ENCODE results near the gene SLC27A3. TPM values are rescaled to one million over a fixed set of nuclear protein-coding genes. Genes with fewer than 3 reads are reported as not detected.

SLC27A3 gene
- polyA plus RNA-seq, 3 donors = 84.5 to 123 (median 118) TPM

DNA sequence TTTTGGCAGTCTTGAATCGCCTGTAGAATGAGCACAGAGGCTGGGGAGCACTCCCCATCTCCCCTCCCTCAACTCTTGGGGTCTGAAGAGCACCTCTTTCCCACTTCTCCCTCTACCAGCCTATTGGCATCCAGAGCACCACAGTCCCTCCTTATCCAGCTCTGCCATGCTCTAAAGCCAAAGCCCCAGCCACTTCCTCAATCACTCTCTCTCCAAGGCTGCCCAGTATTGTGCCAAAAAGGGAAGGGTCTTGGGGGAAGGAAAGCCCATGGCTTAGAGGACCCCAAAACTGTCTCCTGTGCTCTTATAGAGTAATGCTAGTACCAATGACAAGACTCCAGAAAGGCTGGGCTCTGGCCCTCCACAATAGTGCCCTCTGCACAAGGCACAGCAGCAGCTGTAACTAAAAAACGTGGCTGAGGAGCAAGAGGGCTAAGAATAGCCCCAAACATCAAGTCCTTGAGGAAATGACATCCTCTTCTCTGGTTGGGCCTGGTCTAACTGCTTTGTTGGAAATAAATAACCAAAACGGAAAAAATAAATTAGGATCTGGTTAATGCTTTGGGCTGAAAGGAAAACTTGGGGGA lies 28.4 kb downstream of the SLC27A3 start:
- Histone ChIP-seq H3K4me3 (replicated peaks in 1 of 3; ENCODE audit: low read depth in 2 of 3, low read length in 3 of 3) (no peak overlapping the region), H4K20me1 (ENCODE audit: insufficient read depth, low read length) (no peaks in the 10 kb centered on the region), H3K79me2 (ENCODE audit: insufficient read depth, low read length) (no peaks in the 10 kb centered on the region), H3K27me3 (ENCODE audit: control insufficient read depth in 2 of 2, insufficient read depth in 2 of 2, low read length in 2 of 2) (no peaks in the 10 kb centered on the region), H3K9ac (ENCODE audit: insufficient read depth, low read length, poor library complexity, severe bottlenecking) (no peak overlapping the region), H3K4me2 (replicated peaks; ENCODE audit: extremely low read depth, low read length, poor library complexity, severe bottlenecking) (no peak overlapping the region), H3K36me3 (replicated peaks in 1 of 2; ENCODE audit: control insufficient read depth in 1 of 2, insufficient read depth in 2 of 2, low read length in 2 of 2) (peaks cover 7 to 12% of the 10 kb centered on the region in 2 donors), H3K4me1 (ENCODE audit: control insufficient read depth in 1 of 2, insufficient read depth in 2 of 2, low read length in 2 of 2) (peaks cover 50 to 54% of the 10 kb centered on the region in 2 donors), H2AFZ (ENCODE audit: insufficient read depth, low read depth, low read length, poor library complexity, severe bottlenecking) (no peak overlapping the region), H3K27ac (ENCODE audit: low read depth in 1 of 2, low read length in 2 of 2) (peak overlapping the region in 1 of 2 donors; percentile 26), H3K9me3 (replicated peaks in 1 of 2; ENCODE audit: control insufficient read depth in 1 of 2, insufficient read depth in 1 of 2, low read length in 2 of 2) (no peaks in the 10 kb centered on the region)
- WGBS (ENCODE audit: insufficient coverage) = 30% methylated on average over 1 of the region's 3 CpGs
- H3K27ac Mint-ChIP-seq = peak overlapping the region; percentile 4 to 98 (median 81)
- DNase-seq = peak in 2 of 3 donors; percentile 44 to 52
- H3K4me3 Mint-ChIP-seq = peak overlapping the region in 1 of 2 donors; percentile 7
- H3K27me3 Mint-ChIP-seq (ENCODE audit: low read depth in 3 of 3) = peaks cover 0 to 7% (median 1%) of the 10 kb centered on the region in 3 donors
- H3K9me3 Mint-ChIP-seq = peaks cover 0 to 3% (median 0%) of the 10 kb centered on the region in 7 donors
- intact Hi-C loops (cut with micrococcal nuclease) = loop anchor here in 1 of 2 donors (5.0 kb wide), 1 partner anchor 49 kb away; no protein-coding TSS in a partner anchor
- TF ChIP-seq, protein P1, sequence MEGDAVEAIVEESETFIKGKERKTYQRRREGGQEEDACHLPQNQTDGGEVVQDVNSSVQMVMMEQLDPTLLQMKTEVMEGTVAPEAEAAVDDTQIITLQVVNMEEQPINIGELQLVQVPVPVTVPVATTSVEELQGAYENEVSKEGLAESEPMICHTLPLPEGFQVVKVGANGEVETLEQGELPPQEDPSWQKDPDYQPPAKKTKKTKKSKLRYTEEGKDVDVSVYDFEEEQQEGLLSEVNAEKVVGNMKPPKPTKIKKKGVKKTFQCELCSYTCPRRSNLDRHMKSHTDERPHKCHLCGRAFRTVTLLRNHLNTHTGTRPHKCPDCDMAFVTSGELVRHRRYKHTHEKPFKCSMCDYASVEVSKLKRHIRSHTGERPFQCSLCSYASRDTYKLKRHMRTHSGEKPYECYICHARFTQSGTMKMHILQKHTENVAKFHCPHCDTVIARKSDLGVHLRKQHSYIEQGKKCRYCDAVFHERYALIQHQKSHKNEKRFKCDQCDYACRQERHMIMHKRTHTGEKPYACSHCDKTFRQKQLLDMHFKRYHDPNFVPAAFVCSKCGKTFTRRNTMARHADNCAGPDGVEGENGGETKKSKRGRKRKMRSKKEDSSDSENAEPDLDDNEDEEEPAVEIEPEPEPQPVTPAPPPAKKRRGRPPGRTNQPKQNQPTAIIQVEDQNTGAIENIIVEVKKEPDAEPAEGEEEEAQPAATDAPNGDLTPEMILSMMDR (IDR thresholded peaks at IDR 0.05) = no peak
- H3K36me3 Mint-ChIP-seq = peaks cover 44 to 49% of the 10 kb centered on the region in 2 donors
- peaks cover 54% of the 10 kb centered on the region for H3K4me1 Mint-ChIP-seq

DNA sequence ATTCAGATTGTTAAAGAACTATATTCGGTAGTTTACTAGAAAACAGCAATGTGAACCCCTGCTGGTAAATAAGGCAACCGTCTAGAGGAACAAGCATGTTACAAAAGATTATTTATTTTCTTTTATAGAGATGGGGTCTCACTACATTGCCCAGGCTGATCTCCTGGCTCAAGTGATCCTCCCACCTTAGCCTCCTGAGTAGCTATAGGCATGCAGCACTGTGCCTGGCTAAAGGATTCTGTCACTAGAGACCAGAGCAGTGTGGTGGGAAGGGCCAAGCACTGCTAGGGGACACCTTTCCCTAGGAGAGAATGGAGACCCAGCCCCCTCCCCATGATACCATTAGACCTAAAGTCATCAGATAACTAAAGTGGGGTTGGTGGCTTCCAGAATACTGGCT lies 28.9 kb downstream of the SLC27A3 start:
- H3K9me3 Mint-ChIP-seq = peaks cover 0 to 3% (median 0%) of the 10 kb centered on the region in 7 donors
- TF ChIP-seq, protein P1 (IDR thresholded peaks at IDR 0.05) = no peak
- no CpG with 5 or more reads among the region's 2 CpGs for WGBS (ENCODE audit: insufficient coverage)
- Histone ChIP-seq H3K4me3 (replicated peaks in 1 of 3; ENCODE audit: low read depth in 2 of 3, low read length in 3 of 3) (no peak overlapping the region), H3K9ac (ENCODE audit: insufficient read depth, low read length, poor library complexity, severe bottlenecking) (no peak overlapping the region), H4K20me1 (ENCODE audit: insufficient read depth, low read length) (no peaks in the 10 kb centered on the region), H2AFZ (ENCODE audit: insufficient read depth, low read depth, low read length, poor library complexity, severe bottlenecking) (no peak overlapping the region), H3K36me3 (replicated peaks in 1 of 2; ENCODE audit: control insufficient read depth in 1 of 2, insufficient read depth in 2 of 2, low read length in 2 of 2) (peaks cover 12 to 17% of the 10 kb centered on the region in 2 donors), H3K4me1 (ENCODE audit: control insufficient read depth in 1 of 2, insufficient read depth in 2 of 2, low read length in 2 of 2) (peaks cover 50 to 54% of the 10 kb centered on the region in 2 donors), H3K79me2 (ENCODE audit: insufficient read depth, low read length) (no peaks in the 10 kb centered on the region), H3K9me3 (replicated peaks in 1 of 2; ENCODE audit: control insufficient read depth in 1 of 2, insufficient read depth in 1 of 2, low read length in 2 of 2) (no peaks in the 10 kb centered on the region), H3K4me2 (replicated peaks; ENCODE audit: extremely low read depth, low read length, poor library complexity, severe bottlenecking) (no peak overlapping the region), H3K27me3 (ENCODE audit: control insufficient read depth in 2 of 2, insufficient read depth in 2 of 2, low read length in 2 of 2) (no peaks in the 10 kb centered on the region), H3K27ac (ENCODE audit: low read depth in 1 of 2, low read length in 2 of 2) (peak overlapping the region; percentile 21 to 96)
- H3K4me3 Mint-ChIP-seq = no peak overlapping the region
- peaks cover 49 to 52% of the 10 kb centered on the region in 2 donors for H3K36me3 Mint-ChIP-seq
- H3K27ac Mint-ChIP-seq = peak overlapping the region; percentile 90 to 100 (median 95)
- H3K27me3 Mint-ChIP-seq (ENCODE audit: low read depth in 3 of 3) = peaks cover 0 to 7% (median 1%) of the 10 kb centered on the region in 3 donors
- no peak for DNase-seq
- peaks cover 54% of the 10 kb centered on the region for H3K4me1 Mint-ChIP-seq
- intact Hi-C loops (cut with micrococcal nuclease) = loop anchor here in 1 of 2 donors (5.0 kb wide), 1 partner anchor 48 kb away; no protein-coding TSS in a partner anchor
